Measurements from ENCODE around the gene MTMR11.

GRCh38 chr1:149963358-149963757 lies 26.7 kb upstream of the MTMR11 start:
- TF ChIP-seq POLR2A (IDR thresholded peaks at IDR 0.05) (no peak), CTCF (IDR thresholded peaks at IDR 0.05) (no peak)

Data from heart left ventricle (tissue), 13 donors.